Nephron (organoid): ENCODE results near the gene IL25.
"Not testable (repeated sequence)": the region's sequence is repeated elsewhere in the genome, so short reads cannot be mapped to it uniquely, and the experiment has no call there.

Experiments used
- H3K27ac Mint-ChIP-seq, 3 experiments: 2 replicates each; pipeline ENCODE4 v1.8.0; 2020; ENCODE audit warnings: mixed read lengths in 3 of 3, mild to moderate bottlenecking in 2 of 3, moderate library complexity in 1 of 3
- H3K27me3 Mint-ChIP-seq: 2 replicates; pipeline ENCODE4 v1.8.0; 2021; ENCODE audit warnings: low read depth, mild to moderate bottlenecking, moderate library complexity, mixed read lengths
- H3K36me3 Mint-ChIP-seq: 2 replicates; pipeline ENCODE4 v1.8.0; 2020; ENCODE audit warnings: low read depth, mixed read lengths
- H3K4me1 Mint-ChIP-seq: 2 replicates; pipeline ENCODE4 v1.8.0; 2020; ENCODE audit warnings: mixed read lengths
- H3K4me3 Mint-ChIP-seq, 3 experiments: 2 replicates each; pipeline ENCODE4 v1.8.0; 2020; ENCODE audit warnings: mild to moderate bottlenecking in 3 of 3, mixed read lengths in 3 of 3, moderate library complexity in 2 of 3
- H3K9me3 Mint-ChIP-seq: 2 replicates; pipeline ENCODE4 v1.8.0; 2020; ENCODE audit warnings: mixed read lengths
- TF ChIP-seq, protein P1 (sequence below), 3 experiments: fragments of 200-600 bp; sonication (generic); IDR thresholded peaks; one replicate each; pipeline ENCODE4 v1.5.0; 2021; ENCODE audit warnings: antibody characterized with exemption in 3 of 3; ENCODE audit not compliant: unreplicated experiment in 3 of 3

IL25 gene

DNA sequence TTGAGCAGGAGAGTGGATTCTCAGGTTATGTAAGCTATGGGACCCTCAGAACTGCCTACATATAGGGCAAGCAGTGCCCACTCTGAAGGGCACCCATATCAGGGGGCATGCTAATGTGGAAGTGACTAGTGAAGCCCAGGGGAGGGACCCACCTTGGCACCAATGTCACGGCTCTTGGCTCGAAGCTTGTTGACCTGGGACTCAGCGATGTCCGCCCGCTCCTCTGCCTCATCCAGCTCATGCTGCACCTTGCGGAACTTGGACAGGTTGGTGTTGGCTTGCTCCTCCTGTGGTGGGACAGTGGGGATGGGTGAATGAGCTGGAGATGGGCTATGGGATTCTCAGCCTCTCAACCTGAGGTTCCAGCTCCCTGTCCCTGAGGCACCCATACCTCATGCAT lies 9.7 kb downstream of the IL25 start:
- TF ChIP-seq, protein P1, sequence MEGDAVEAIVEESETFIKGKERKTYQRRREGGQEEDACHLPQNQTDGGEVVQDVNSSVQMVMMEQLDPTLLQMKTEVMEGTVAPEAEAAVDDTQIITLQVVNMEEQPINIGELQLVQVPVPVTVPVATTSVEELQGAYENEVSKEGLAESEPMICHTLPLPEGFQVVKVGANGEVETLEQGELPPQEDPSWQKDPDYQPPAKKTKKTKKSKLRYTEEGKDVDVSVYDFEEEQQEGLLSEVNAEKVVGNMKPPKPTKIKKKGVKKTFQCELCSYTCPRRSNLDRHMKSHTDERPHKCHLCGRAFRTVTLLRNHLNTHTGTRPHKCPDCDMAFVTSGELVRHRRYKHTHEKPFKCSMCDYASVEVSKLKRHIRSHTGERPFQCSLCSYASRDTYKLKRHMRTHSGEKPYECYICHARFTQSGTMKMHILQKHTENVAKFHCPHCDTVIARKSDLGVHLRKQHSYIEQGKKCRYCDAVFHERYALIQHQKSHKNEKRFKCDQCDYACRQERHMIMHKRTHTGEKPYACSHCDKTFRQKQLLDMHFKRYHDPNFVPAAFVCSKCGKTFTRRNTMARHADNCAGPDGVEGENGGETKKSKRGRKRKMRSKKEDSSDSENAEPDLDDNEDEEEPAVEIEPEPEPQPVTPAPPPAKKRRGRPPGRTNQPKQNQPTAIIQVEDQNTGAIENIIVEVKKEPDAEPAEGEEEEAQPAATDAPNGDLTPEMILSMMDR (IDR thresholded peaks at IDR 0.05; ENCODE audit: unreplicated experiment in 3 of 3), result no peak
- no peaks in the 10 kb centered on the region for H3K36me3 Mint-ChIP-seq
- peaks cover 25% of the 10 kb centered on the region for H3K27me3 Mint-ChIP-seq
- no peak overlapping the region for H3K4me3 Mint-ChIP-seq
- H3K9me3 Mint-ChIP-seq, result no peaks in the 10 kb centered on the region
- peaks cover 18% of the 10 kb centered on the region for H3K4me1 Mint-ChIP-seq
- H3K27ac Mint-ChIP-seq, result no peak overlapping the region

DNA sequence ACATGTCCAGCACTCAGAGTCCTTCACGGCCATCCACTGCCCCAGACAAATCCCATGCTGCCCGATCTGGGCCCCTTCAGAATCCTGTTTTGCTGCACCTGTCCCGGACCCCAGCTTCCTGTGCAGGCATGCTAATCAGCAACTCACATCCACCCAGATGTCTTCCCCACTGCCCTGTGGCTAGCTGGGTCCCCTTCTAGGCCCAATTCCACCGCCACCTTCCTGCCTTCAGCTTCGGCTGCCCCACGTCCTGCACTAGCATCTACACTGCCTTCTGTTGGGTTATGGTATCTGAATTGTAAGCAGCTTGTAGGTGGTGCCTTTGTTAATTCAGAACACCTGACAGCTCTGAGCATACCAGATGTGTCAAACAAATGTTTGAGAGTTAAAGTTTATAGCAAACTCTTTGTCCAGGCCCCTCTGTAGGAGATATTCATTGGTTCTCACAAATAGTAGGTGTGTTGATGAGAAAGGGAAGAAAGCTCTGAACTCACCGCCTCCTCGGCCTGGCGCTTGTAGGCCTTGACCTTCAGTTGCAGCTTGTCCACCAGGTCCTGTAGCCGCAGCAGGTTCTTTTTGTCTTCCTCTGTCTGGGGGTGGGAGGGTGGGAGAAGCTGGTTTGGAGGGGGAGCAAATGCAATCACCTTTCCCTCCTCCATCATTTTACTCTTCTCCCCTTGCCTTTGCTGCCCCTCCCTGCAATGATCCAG lies 10.3 kb downstream of the IL25 start:
- Mint-ChIP-seq H3K27ac (no peak overlapping the region), H3K27me3 (peaks cover 21% of the 10 kb centered on the region)

DNA sequence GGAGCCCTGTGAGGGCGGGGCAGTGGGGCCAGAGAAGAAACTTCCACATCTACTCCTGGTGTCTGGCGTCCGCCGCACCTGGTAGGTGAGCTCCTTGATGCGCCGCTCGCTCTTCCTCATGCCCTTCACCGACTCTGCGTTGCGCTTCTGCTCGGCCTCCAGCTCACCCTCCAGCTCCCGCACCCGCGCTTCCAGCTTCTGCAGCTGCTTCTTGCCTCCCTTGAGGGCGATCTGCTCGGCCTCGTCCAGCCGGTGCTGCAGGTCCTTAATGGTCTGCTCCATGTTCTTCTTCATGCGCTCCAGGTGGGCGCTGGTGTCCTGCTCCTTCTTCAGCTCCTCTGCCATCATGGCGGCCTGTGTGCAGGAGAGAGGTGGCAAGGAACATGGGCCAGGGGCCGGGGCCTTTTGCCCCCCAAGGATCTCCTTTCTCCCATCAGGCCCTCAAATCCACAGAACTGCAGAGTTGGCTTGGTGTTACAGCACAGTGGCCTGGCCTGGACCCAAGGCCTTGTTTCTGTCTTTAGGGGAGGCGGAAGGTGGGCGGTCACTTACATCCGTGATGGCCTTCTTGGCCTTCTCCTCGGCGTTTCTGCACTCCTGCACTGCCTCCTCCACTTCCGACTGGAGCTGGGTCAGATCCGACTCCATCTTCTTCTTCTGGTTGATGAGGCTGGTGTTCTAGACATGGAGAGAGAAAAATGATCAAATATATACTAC lies 11.9 kb downstream of the IL25 start:
- Mint-ChIP-seq H3K4me1 (peaks cover 18% of the 10 kb centered on the region), H3K9me3 (no peaks in the 10 kb centered on the region), H3K27me3 (peaks cover 13% of the 10 kb centered on the region), H3K4me3 (no peak overlapping the region), H3K36me3 (no peaks in the 10 kb centered on the region), H3K27ac (no peak overlapping the region)
- TF ChIP-seq, protein P1 (IDR thresholded peaks at IDR 0.05; ENCODE audit: unreplicated experiment in 3 of 3), result no peak

More for the DNA sequence above, 10.3 kb downstream of the IL25 start:
- no peak overlapping the region for H3K4me3 Mint-ChIP-seq
- no peaks in the 10 kb centered on the region for H3K36me3 Mint-ChIP-seq
- H3K4me1 Mint-ChIP-seq, result peaks cover 18% of the 10 kb centered on the region
- TF ChIP-seq, protein P1 (IDR thresholded peaks at IDR 0.05; ENCODE audit: unreplicated experiment in 3 of 3), result no peak
- no peaks in the 10 kb centered on the region for H3K9me3 Mint-ChIP-seq

DNA sequence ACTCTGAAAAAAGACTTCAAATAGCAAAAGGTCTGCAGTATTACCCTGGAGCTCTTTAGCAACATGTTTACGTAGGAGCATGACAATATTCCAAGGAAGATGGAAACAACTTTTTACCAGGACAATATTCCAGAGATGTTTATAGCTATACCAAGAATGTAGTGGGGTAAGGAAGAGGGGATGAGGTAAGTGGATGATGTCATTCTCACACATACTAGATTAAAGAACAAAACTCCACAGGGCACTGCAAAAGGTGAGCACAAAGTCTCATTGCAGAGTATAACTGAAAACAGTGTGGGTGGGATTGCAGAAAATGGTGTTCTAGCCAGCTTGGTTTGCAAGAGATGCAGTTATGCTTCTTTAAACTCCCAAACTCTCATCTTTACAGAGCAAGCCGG lies 12.6 kb downstream of the IL25 start:
- TF ChIP-seq, protein P1 (IDR thresholded peaks at IDR 0.05; ENCODE audit: unreplicated experiment in 3 of 3), result no peak
- H3K9me3 Mint-ChIP-seq, result no peaks in the 10 kb centered on the region
- H3K27ac Mint-ChIP-seq, result no peak overlapping the region
- H3K4me3 Mint-ChIP-seq, result no peak overlapping the region
- H3K27me3 Mint-ChIP-seq, result peaks cover 17% of the 10 kb centered on the region
- peaks cover 18% of the 10 kb centered on the region for H3K4me1 Mint-ChIP-seq
- no peaks in the 10 kb centered on the region for H3K36me3 Mint-ChIP-seq

DNA sequence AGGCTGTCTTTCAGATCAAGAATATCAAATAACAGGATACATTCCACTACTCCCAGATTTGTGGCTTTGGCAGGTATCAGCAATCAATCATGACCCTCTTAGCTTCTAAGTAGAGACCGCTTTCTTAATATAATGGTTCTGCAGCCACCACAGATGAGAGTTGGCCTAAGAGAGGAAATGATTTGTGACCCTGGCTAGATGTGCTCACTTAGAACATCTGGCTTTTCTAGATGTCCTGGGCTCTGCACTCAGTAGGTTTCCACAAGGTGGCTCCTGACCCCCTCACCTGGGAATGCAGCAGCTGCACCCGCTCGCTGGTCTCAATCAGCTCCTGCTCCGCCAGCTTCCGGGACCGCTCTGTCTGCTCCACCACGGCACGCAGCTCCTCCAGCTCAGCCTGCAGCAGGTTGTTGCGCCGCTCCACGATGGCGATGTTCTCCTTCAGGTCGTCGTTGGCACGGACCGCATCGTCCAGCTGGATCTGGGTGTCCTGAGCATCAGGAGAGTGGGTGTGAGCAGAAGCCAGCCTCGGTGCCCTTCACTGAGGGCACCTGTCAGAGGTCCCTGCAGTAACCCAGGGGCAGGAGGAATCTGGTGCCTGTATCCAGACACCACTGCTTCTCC lies 13.1 kb downstream of the IL25 start:
- Mint-ChIP-seq H3K27ac (no peak overlapping the region), H3K9me3 (no peaks in the 10 kb centered on the region), H3K4me3 (no peak overlapping the region), H3K27me3 (peaks cover 14% of the 10 kb centered on the region), H3K36me3 (no peaks in the 10 kb centered on the region), H3K4me1 (peaks cover 15% of the 10 kb centered on the region)
- TF ChIP-seq, protein P1 (IDR thresholded peaks at IDR 0.05; ENCODE audit: unreplicated experiment in 3 of 3), result no peak

DNA sequence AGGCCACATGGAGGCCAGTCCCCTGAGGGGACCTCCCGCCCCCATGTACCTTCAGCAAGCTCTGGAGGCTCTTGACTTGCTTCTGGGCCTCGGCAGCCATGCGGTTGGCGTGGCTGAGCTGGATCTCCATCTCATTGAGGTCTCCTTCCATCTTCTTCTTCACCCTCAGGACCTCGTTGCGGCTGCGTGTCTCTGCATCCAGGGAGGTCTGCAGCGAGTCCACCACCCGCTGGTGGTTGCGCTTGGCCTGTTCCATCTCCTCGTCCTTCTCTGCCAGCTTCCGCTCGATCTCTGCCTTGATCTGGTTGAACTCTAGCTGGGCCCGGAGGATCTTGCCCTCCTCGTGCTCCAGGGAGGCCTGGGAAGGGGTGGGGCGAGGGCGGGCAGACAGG lies 13.7 kb downstream of the IL25 start:
- H3K9me3 Mint-ChIP-seq, H3K27ac Mint-ChIP-seq, H3K4me3 Mint-ChIP-seq, H3K36me3 Mint-ChIP-seq: not testable (repeated sequence)
- peaks cover 14% of the 10 kb centered on the region for H3K27me3 Mint-ChIP-seq
- peaks cover 11% of the 10 kb centered on the region for H3K4me1 Mint-ChIP-seq
